HepG2 (cell line): ENCODE results near the gene DNAAF1. TPM values are rescaled to one million over a fixed set of nuclear protein-coding genes. Genes with fewer than 3 reads are reported as not detected.

Experiments used
- CEBPG ChIP-seq: IDR thresholded peaks from 2 replicates; pipeline ENCODE4 v1.6.1; 2016
- CHD4 ChIP-seq: fragments of 200-600 bp; sonication (generic); IDR thresholded peaks from 2 replicates; pipeline ENCODE4 v1.7.0; 2017; ENCODE audit warnings: mild to moderate bottlenecking, low read length, borderline replicate concordance
- FOXO1 ChIP-seq: sonication (generic); formaldehyde crosslinking; IDR thresholded peaks from 2 replicates; pipeline ENCODE4 v1.4.0; 2020; ENCODE audit warnings: missing genetic modification reagents
- GRHL1 ChIP-seq: sonication (generic); formaldehyde crosslinking; conservative IDR thresholded peaks from 2 replicates; pipeline ENCODE4 v1.8.0; 2022; ENCODE audit warnings: missing genetic modification reagents
- HIVEP1 ChIP-seq: sonication (generic); formaldehyde crosslinking; IDR thresholded peaks from 2 replicates; pipeline ENCODE4 v1.4.0; 2020; ENCODE audit warnings: mild to moderate bottlenecking, missing genetic modification reagents
- HNF1B ChIP-seq: sonication (generic); formaldehyde crosslinking; IDR thresholded peaks from 2 replicates; pipeline ENCODE4 v1.5.1; 2020; ENCODE audit warnings: mild to moderate bottlenecking, moderate library complexity, missing genetic modification reagents
- KMT2B ChIP-seq: IDR thresholded peaks from 2 replicates; pipeline ENCODE4 v1.6.1; 2016; ENCODE audit warnings: missing genetic modification reagents, missing compliant biosample characterization
- NFATC3 ChIP-seq: sonication (generic); formaldehyde crosslinking; IDR thresholded peaks from 2 replicates; pipeline ENCODE4 v1.5.1; 2020; ENCODE audit warnings: mild to moderate bottlenecking, missing genetic modification reagents
- POGZ ChIP-seq: sonication (generic); formaldehyde crosslinking; IDR thresholded peaks from 2 replicates; pipeline ENCODE4 v1.4.0; 2020; ENCODE audit warnings: mild to moderate bottlenecking, missing genetic modification reagents
- RNF2 ChIP-seq: fragments of 450-650 bp; conservative IDR thresholded peaks from 2 replicates; pipeline ENCODE4 v1.6.1; 2016; ENCODE audit warnings: low read depth
- SKIL ChIP-seq: sonication (generic); formaldehyde crosslinking; IDR thresholded peaks from 2 replicates; pipeline ENCODE4 v1.8.0; 2022; ENCODE audit warnings: missing genetic modification reagents, mild to moderate bottlenecking, moderate library complexity, borderline replicate concordance
- SSRP1 ChIP-seq: IDR thresholded peaks from 2 replicates; pipeline ENCODE4 v1.6.1; 2016; ENCODE audit warnings: control low read depth
- XRCC5 ChIP-seq: fragments of 200-400 bp; formaldehyde crosslinking; optimal IDR thresholded peaks from 2 replicates; pipeline ENCODE3; 2017; ENCODE audit warnings: mild to moderate bottlenecking, low read length
- ZBTB8A ChIP-seq: sonication (generic); formaldehyde crosslinking; IDR thresholded peaks from 2 replicates; pipeline ENCODE4 v1.4.0; 2020; ENCODE audit warnings: mild to moderate bottlenecking, low read depth, missing genetic modification reagents, borderline replicate concordance
- ZNF562 ChIP-seq: sonication (generic); formaldehyde crosslinking; IDR thresholded peaks from 2 replicates; pipeline ENCODE4 v1.8.0; 2022; ENCODE audit warnings: missing genetic modification reagents, borderline replicate concordance
- ZNF780A ChIP-seq: sonication (generic); formaldehyde crosslinking; IDR thresholded peaks from 2 replicates; pipeline ENCODE4 v1.8.0; 2022; ENCODE audit warnings: mild to moderate bottlenecking, missing genetic modification reagents, moderate library complexity
- ZNF839 ChIP-seq: sonication (generic); formaldehyde crosslinking; IDR thresholded peaks from 2 replicates; pipeline ENCODE4 v1.4.0; 2020; ENCODE audit warnings: missing genetic modification reagents, mild to moderate bottlenecking, borderline replicate concordance
- ZZZ3 ChIP-seq: sonication (generic); formaldehyde crosslinking; IDR thresholded peaks from 2 replicates; pipeline ENCODE4 v1.4.0; 2020; ENCODE audit warnings: missing genetic modification reagents, mild to moderate bottlenecking, borderline replicate concordance
- polyA plus RNA-seq, 8 experiments: library from polyadenylated mRNA; depleted of rRNA in 3 of 8; stranded (reverse) in 7 of 8; unstranded in 1 of 8; fragments of >200 nt; fragmentation: Illumina TruSeq in 4 of 8; extraction: Trizol in 4 of 8; gene quantifications; 2 replicates each; pipeline versions ENCODE4 v1.2.1 to v1.2.3, GENCODE V29; 2011 to 2016; ENCODE audit warnings: low read depth in 4 of 8, missing spikeins in 1 of 8, mixed read lengths in 1 of 8; ENCODE audit not compliant: insufficient read depth in 1 of 8
- total RNA-seq, 5 experiments: library from RNA; depleted of rRNA; stranded (reverse); fragments of >200 nt; fragmentation: Illumina TruSeq; extraction: Trizol; gene quantifications; 2 replicates each; pipeline ENCODE4 v1.2.3, GENCODE V29; 2016; ENCODE audit warnings: low read depth in 1 of 5
- TF ChIP-seq, protein P1 (sequence below): sonication (generic); formaldehyde crosslinking; IDR thresholded peaks from 2 replicates; pipeline ENCODE4 v1.4.0; 2020; ENCODE audit warnings: missing genetic modification reagents
- TF ChIP-seq, protein P2 (sequence below): sonication (generic); formaldehyde crosslinking; conservative IDR thresholded peaks from 2 replicates; pipeline ENCODE4 v1.8.0; 2022; ENCODE audit warnings: mild to moderate bottlenecking, moderate library complexity, missing genetic modification reagents

DNAAF1 gene
- total and polyA plus RNA-seq, 2 of the 13 experiments (the other 11 are each of a cell fraction or from before 2014, with no cell fraction given): 0.04 TPM; not detected in 1

DNA sequence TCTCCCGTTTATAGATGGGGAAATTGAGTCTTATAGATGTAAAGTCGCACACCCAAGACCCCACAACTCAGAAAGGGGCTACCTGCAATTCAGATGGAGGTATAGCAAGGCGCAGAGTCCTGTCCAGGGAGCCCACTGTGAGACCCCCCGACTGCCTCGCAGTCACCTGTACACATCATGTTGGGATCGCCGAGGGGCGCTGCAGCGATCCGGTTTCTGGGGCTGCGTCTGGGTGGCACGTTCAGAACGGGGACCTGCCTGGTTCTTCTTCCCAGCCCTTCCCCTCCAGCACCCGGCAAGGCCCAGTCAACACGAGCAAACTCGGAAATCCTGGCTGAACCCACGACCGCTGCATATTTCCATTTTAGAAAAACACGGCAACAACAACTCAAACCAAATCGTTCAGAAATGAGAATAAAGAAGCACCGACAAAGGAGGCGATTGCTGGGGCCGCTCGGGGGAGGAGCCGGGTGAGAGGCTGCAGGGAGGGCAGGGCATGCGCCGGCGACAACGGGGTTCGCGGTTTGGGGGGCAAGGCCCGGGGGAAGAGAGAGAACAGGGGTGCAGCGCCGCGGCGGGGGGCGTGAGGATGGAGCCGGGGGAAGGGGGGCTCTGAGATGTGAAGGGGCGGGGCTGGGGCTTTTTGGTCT, 774 bp upstream of the DNAAF1 start (continued):
- TF ChIP-seq SKIL (CRISPR knock-in tag) (no peak), HIVEP1 (CRISPR knock-in tag) (peak; percentile 55; the same call in 1 of the 2 replicates), POGZ (CRISPR knock-in tag) (no peak), GRHL1 (no peak), CEBPG (CRISPR knock-in tag) (no peak), KMT2B (CRISPR knock-in tag) (peak; percentile 22; the same call in 1 of the 2 replicates), SSRP1 (CRISPR knock-in tag) (0 out of 2 replicates have a peak, but pooled peaks have one; percentile 17), CHD4 (no peak), ZNF839 (CRISPR knock-in tag) (no peak), ZNF780A (CRISPR knock-in tag) (no peak), FOXO1 (CRISPR knock-in tag) (no peak), ZZZ3 (CRISPR knock-in tag) (no peak), NFATC3 (CRISPR knock-in tag) (no peak), RNF2 (no peak), ZNF562 (CRISPR knock-in tag) (no peak), HNF1B (CRISPR knock-in tag) (peak; percentile 15; the same call in 1 of the 2 replicates), ZBTB8A (CRISPR knock-in tag) (no peak), XRCC5 (no peak)
- TF ChIP-seq, protein P1, sequence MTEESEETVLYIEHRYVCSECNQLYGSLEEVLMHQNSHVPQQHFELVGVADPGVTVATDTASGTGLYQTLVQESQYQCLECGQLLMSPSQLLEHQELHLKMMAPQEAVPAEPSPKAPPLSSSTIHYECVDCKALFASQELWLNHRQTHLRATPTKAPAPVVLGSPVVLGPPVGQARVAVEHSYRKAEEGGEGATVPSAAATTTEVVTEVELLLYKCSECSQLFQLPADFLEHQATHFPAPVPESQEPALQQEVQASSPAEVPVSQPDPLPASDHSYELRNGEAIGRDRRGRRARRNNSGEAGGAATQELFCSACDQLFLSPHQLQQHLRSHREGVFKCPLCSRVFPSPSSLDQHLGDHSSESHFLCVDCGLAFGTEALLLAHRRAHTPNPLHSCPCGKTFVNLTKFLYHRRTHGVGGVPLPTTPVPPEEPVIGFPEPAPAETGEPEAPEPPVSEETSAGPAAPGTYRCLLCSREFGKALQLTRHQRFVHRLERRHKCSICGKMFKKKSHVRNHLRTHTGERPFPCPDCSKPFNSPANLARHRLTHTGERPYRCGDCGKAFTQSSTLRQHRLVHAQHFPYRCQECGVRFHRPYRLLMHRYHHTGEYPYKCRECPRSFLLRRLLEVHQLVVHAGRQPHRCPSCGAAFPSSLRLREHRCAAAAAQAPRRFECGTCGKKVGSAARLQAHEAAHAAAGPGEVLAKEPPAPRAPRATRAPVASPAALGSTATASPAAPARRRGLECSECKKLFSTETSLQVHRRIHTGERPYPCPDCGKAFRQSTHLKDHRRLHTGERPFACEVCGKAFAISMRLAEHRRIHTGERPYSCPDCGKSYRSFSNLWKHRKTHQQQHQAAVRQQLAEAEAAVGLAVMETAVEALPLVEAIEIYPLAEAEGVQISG: no peak
- TF ChIP-seq, protein P2, sequence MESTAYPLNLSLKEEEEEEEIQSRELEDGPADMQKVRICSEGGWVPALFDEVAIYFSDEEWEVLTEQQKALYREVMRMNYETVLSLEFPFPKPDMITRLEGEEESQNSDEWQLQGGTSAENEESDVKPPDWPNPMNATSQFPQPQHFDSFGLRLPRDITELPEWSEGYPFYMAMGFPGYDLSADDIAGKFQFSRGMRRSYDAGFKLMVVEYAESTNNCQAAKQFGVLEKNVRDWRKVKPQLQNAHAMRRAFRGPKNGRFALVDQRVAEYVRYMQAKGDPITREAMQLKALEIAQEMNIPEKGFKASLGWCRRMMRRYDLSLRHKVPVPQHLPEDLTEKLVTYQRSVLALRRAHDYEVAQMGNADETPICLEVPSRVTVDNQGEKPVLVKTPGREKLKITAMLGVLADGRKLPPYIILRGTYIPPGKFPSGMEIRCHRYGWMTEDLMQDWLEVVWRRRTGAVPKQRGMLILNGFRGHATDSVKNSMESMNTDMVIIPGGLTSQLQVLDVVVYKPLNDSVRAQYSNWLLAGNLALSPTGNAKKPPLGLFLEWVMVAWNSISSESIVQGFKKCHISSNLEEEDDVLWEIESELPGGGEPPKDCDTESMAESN (CRISPR knock-in tag): 0 out of 2 replicates have a peak, but pooled peaks have one; percentile 7
